GM12865 (cell line): ENCODE data around the gene ARHGEF17.
A peak's percentile ranks its signal among the peaks of the same experiment; 100 is the strongest.

Source experiments
- DNase-seq: peaks from one replicate; pipeline ENCODE4 v3.0.0; 2010; ENCODE audit warnings: low read depth
- H3K4me3 ChIP-seq: 2 replicates; pipeline ENCODE4 v1.5.1; 2011; ENCODE audit warnings: mild to moderate bottlenecking, low read depth, low read length, control low read depth
- TF ChIP-seq, protein P1 (sequence below): IDR thresholded peaks from 2 replicates; pipeline ENCODE4 v1.5.1; 2011; ENCODE audit warnings: low read length, control low read depth, low read depth, inconsistent platforms; ENCODE audit not compliant: insufficient read depth; ENCODE audit errors: missing control alignments

ARHGEF17 gene

DNA sequence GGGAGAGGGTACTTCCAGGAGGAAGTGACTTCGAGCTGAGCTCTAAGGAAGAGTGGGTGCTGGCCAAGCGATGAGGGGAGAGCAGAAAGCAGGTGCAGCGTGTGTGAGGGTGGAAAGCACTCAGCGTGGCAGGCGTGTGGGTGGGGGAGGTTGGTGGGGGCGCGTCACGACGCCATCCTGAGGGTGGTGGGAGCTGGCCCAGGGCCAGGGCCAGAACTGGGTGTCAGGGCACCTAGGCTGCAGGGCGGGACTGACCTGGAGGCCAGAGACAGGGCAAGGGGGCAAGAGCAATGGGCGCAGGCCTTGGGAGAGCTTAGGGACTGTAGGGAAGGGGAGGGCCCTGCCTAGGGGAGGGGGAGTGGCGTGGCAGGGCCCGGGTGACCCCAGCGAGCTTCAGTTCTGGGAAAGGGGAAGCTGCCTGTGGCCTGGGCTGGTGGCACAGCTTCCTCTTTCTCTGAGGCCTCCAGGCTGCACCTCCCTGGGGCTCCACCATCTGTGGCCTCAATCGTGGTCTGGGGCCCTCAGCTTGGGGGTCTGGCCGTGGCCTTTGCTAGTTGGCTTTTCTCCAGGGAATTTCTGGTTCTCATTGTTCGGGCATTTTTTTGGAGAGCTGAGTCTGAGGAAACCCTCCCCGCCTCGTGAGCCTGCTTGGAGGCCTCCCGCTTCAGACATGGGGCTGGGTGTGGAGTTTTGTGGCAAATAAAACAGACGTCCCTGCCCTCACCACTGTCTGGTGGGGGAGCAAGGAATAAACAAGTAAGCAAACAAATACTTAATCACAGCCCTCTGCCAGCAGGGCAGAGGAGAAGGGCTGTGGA lies 77.0 kb downstream of the ARHGEF17 start:
- peak; percentile 82 for DNase-seq
- peak overlapping the region; percentile 39 for H3K4me3 ChIP-seq
- TF ChIP-seq, protein P1, sequence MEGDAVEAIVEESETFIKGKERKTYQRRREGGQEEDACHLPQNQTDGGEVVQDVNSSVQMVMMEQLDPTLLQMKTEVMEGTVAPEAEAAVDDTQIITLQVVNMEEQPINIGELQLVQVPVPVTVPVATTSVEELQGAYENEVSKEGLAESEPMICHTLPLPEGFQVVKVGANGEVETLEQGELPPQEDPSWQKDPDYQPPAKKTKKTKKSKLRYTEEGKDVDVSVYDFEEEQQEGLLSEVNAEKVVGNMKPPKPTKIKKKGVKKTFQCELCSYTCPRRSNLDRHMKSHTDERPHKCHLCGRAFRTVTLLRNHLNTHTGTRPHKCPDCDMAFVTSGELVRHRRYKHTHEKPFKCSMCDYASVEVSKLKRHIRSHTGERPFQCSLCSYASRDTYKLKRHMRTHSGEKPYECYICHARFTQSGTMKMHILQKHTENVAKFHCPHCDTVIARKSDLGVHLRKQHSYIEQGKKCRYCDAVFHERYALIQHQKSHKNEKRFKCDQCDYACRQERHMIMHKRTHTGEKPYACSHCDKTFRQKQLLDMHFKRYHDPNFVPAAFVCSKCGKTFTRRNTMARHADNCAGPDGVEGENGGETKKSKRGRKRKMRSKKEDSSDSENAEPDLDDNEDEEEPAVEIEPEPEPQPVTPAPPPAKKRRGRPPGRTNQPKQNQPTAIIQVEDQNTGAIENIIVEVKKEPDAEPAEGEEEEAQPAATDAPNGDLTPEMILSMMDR = no peak

DNA sequence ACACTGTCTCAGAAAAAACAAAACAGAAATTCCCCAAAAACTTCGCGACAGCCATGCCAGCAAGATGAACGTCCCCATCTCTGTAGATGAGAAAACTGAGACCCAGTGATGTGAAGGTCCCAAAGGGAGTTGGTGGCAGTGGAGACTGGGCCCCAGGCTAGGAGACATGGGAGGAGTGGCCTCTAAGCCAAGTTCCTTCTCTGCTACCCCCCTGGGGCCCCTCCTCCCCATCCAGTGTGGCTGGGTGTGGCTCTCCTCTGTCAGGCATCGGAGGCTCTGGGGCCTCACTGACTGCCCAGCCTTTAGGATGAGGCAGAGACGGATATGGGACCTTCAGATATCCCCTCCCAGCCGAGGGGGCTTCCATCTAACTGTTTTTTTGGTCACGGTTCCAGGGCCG lies 77.9 kb downstream of the ARHGEF17 start:
- TF ChIP-seq, protein P1 = no peak
- peak overlapping the region; percentile 39 for H3K4me3 ChIP-seq
- peak; percentile 71 for DNase-seq

DNA sequence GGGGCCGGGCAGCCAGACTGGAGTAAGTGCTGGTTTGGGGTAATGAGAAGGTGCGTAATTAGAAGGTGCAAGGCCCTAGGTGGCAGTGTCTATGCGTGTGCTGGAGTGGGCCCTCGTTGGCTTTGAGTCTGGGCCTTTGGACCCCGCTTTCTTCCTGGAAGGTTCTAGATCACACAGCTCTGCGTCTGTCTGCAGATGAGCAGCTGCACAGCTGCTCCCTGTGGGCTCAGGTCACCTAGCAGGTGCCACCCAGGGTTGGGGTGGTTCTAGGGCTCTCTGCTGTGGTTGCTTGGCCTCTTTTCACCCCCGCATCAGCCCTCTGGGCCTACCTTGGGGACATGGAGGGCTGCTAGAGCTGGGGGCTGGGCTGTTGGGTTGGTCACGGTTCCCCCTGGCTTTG lies 78.5 kb downstream of the ARHGEF17 start:
- TF ChIP-seq, protein P1 = no peak
- peak overlapping the region; percentile 39 for H3K4me3 ChIP-seq
- DNase-seq = no peak

DNA sequence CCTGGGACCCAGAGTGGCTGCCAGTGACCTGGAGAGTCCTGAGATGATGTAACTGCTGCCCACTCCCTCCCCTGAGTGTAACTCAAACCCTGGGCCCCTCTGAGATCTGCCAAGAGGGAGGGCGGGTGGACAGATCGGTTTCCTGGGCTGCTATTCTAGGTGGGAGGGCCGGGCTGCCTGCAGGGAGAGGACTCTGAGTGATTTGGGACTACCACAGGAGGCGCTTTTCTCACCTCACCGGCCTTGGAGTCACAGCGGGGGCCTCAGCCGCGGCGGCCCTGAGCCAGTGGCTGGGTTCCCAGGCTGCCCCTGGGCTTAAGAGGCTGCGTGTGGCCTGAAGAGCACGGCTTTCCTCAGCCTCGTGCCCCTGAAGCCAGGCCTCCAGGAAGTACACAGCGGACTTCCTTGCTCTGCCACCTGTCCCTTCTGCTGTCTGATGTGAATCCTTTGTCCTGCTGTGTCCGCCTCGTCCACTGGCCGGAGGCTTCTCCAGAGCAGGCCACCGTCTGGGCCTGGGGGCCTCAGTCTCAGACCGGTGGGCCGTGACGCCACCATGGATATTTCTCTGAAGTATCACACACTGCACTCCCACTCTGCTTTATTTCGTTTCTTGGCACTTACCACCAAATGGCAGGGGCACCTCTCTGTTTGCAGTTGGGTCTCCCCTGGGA lies 79.7 kb downstream of the ARHGEF17 start:
- no peak overlapping the region for H3K4me3 ChIP-seq
- DNase-seq = no peak
- TF ChIP-seq, protein P1 = no peak

DNA sequence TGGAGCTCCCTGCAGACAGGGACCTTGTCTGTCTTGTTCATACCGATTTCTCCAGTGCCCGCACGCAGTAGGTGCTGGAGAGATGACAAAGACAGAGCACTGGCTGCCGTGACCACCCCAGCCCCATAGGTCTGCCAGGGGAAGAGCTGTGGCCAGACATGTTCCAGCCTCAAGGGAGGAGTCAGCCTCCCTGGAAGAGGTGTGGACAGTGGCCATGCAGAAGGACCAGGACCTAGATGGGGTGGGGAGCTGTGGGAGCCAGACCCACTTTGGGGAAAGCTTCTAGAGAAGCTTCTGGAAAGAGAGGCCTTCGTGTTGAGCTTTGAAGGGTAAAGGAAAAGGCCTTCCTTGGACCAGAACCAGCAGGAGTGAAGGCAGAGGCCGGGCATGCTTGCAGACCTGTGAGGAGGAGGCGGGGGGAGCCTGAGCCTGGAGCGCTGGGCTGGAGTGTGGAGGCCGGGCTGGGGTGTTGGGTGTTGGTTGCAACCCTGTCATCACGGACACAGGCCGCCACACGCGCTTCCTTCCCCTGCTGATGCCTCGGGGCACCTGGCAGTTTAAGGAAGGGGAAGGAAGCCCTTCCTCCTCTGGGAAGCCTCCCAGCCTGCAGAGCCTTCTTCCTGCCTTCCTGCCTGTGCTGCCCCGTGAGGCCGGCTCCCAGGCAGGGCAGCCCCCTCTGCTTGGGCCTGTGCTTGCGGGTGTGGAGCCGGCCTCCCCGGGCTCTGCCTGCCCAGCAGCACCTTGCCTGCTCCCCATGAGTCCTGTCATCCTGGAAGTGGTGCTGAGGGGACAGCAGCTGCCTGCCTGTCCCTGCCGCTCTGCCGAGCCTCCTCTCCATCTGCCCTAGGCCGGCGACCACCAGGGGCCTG lies 80.4 kb downstream of the ARHGEF17 start:
- DNase-seq = no peak
- H3K4me3 ChIP-seq = no peak overlapping the region
- TF ChIP-seq, protein P1 = no peak

DNA sequence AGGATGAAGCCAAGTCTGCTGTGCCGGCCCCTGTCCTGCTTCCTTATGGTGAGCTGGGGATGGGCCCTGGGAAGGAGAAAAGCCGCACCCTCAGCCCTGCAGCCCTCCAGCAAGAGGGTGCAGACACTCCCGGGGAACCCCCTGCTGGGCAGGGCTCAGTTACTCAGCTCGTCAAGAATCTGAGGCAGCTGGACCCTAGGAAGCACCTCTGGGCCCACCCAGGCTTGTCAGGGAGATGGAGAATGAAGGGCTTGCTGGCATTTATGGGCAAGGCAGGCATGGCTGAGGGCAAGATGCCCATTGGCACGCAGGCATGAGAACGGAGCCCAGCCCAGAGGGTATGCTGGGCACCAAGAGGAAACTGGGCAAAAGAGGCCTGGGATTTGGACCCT lies 81.1 kb downstream of the ARHGEF17 start:
- TF ChIP-seq, protein P1 = no peak

More for the DNA sequence above, 81.1 kb downstream of the ARHGEF17 start:
- no peak overlapping the region for H3K4me3 ChIP-seq
- DNase-seq = no peak
